SHP77 (cell line): ENCODE data around the gene HINFP.
"Not testable (repeated sequence)": the region's sequence is repeated elsewhere in the genome, so short reads cannot be mapped to it uniquely, and the experiment has no call there.

Source experiments
- DNase-seq, 2 experiments: peaks; one replicate each; lab custom pipeline; 2025; lab: John Stamatoyannopoulos, UW

HINFP gene

GRCh38 chr11:119155733-119156492 lies 34.5 kb downstream of the HINFP start:
- peak; percentile 65 to 66 for DNase-seq

GRCh38 chr11:119156496-119156895 lies 35.1 kb downstream of the HINFP start:
- no peak for DNase-seq

GRCh38 chr11:119157063-119157462 lies 35.7 kb downstream of the HINFP start:
- no peak for DNase-seq

GRCh38 chr11:119158467-119158866 lies 37.1 kb downstream of the HINFP start:
- no peak for DNase-seq

- DNase-seq: no peak
These were observed 38.8 kb downstream of the HINFP start for GRCh38 chr11:119160151-119160550.

- no peak for DNase-seq
These were observed 40.5 kb downstream of the HINFP start for GRCh38 chr11:119161871-119162270.

GRCh38 chr11:119166368-119167076 lies 45.1 kb downstream of the HINFP start:
- DNase-seq: no peak

- not testable (repeated sequence) for DNase-seq
These were observed 45.7 kb downstream of the HINFP start for GRCh38 chr11:119167077-119167458.

GRCh38 chr11:119167933-119168332 lies 46.6 kb downstream of the HINFP start:
- DNase-seq: no peak

GRCh38 chr11:119168471-119169281 lies 47.3 kb downstream of the HINFP start, which contains the start of gene NLRX1:
Gene NLRX1 (plus strand): TSS chr11:119168725. CDS start chr11:119171404, 2,679 bp downstream.
- peak; percentile 74 to 79 for DNase-seq

GRCh38 chr11:119169282-119169719 lies 47.9 kb downstream of the HINFP start:
- DNase-seq: no peak

GRCh38 chr11:119172513-119172912 lies 51.1 kb downstream of the HINFP start:
- DNase-seq: no peak

- no peak for DNase-seq
These were observed 52.1 kb downstream of the HINFP start for GRCh38 chr11:119173453-119173852.

GRCh38 chr11:119175493-119176077 lies 54.2 kb downstream of the HINFP start:
- peak; percentile 33 to 40 for DNase-seq

GRCh38 chr11:119178166-119178680 lies 56.8 kb downstream of the HINFP start:
- DNase-seq: no peak

- no peak for DNase-seq
These were observed 58.0 kb downstream of the HINFP start for GRCh38 chr11:119179342-119179741.

GRCh38 chr11:119179983-119180382 lies 58.6 kb downstream of the HINFP start:
- DNase-seq: peak; percentile 93 to 96

GRCh38 chr11:119180729-119181676 lies 59.6 kb downstream of the HINFP start:
- no peak for DNase-seq

- DNase-seq: peak; percentile 76 to 85
These were observed 60.5 kb downstream of the HINFP start for GRCh38 chr11:119181677-119182412.

GRCh38 chr11:119184399-119184798 lies 63.0 kb downstream of the HINFP start:
- DNase-seq: not testable (repeated sequence)
